Body of pancreas (tissue), 4 donors: ENCODE results near the gene ABLIM3.

Source experiments
- CTCF ChIP-seq, 7 experiments: fragments of 450-650 bp in 4 of 7; fragments of 200-600 bp in 3 of 7; sonication (generic) in 3 of 7; IDR thresholded peaks; one replicate each; pipeline ENCODE4 v1.5.1; 2016 to 2019; ENCODE audit warnings: antibody characterized with exemption in 7 of 7
- POLR2A ChIP-seq, 3 donors: fragments of 450-650 bp; IDR thresholded peaks; one replicate each; pipeline ENCODE4 v1.6.1; 2016; ENCODE audit warnings: antibody characterized with exemption in 3 of 3, mild to moderate bottlenecking in 2 of 3

- TF ChIP-seq CTCF (IDR thresholded peaks at IDR 0.05) = no peak
- no peak for TF ChIP-seq POLR2A (IDR thresholded peaks at IDR 0.05)
Measured at GRCh38 chr5:149185067-149185466, 43.8 kb downstream of the ABLIM3 start.
